WTC11 (cell line): ENCODE data around the gene AGFG2. TPM values are rescaled to one million over a fixed set of nuclear protein-coding genes. Genes with fewer than 3 reads are reported as not detected.

ENCODE experiments used
- ATAC-seq: fragments of 200-7000 bp; cut with Tn5 transposase; 2 replicates; pipeline ENCODE4 v1.10.0; 2021; ENCODE audit warnings: mild to moderate bottlenecking, moderate library complexity
- CTCF ChIA-PET: fragments of 300-600 bp; sonication (Branson Sonifier 250); formaldehyde crosslinking; loops from one replicate; lab custom pipeline; 2021; ENCODE audit warnings: antibody characterized with exemption; lab: Charles Lee
- POLR2A ChIA-PET: fragments of 350-600 bp; sonication (Branson Sonifier 250); formaldehyde crosslinking; loops from one replicate; lab custom pipeline; 2021; ENCODE audit warnings: antibody characterized with exemption; lab: Charles Lee
- DNase-seq: peaks from one replicate; pipeline ENCODE4 v3.0.0; 2021; ENCODE audit warnings: low spot score
- H3K27ac Mint-ChIP-seq: 2 replicates; pipeline ENCODE4 v1.8.0; 2021; ENCODE audit warnings: mixed read lengths
- H3K27me3 Mint-ChIP-seq: 2 replicates; pipeline ENCODE4 v1.8.0; 2021; ENCODE audit warnings: low read depth, mild to moderate bottlenecking, moderate library complexity, mixed read lengths
- H3K36me3 Mint-ChIP-seq: 2 replicates; pipeline ENCODE4 v1.8.0; 2021; ENCODE audit warnings: mixed read lengths
- H3K4me1 Mint-ChIP-seq: 2 replicates; pipeline ENCODE4 v1.8.0; 2022; ENCODE audit warnings: mixed read lengths
- H3K4me3 Mint-ChIP-seq: 2 replicates; pipeline ENCODE4 v1.8.0; 2021; ENCODE audit warnings: mild to moderate bottlenecking, moderate library complexity, mixed read lengths
- H3K9me3 Mint-ChIP-seq: 2 replicates; pipeline ENCODE4 v1.8.0; 2021; ENCODE audit warnings: mixed read lengths
- ELF4 ChIP-seq: sonication (generic); formaldehyde crosslinking; IDR thresholded peaks from 2 replicates; pipeline ENCODE4 v1.8.1; 2022; ENCODE audit warnings: low read depth, mild to moderate bottlenecking, moderate library complexity, missing genetic modification reagents
- ETV6 ChIP-seq: sonication (generic); formaldehyde crosslinking; IDR thresholded peaks from 2 replicates; pipeline ENCODE4 v1.8.1; 2022; ENCODE audit warnings: mild to moderate bottlenecking, missing genetic modification reagents
- FOXJ3 ChIP-seq: sonication (generic); formaldehyde crosslinking; IDR thresholded peaks from 2 replicates; pipeline ENCODE4 v1.9.0; 2021; ENCODE audit warnings: missing genetic modification reagents, mild to moderate bottlenecking, borderline replicate concordance
- HMGA2 ChIP-seq: fragments of 250-450 bp; sonication (Bioruptor Pico); IDR thresholded peaks from 2 replicates; pipeline ENCODE4 v1.4.0; 2021; ENCODE audit warnings: mild to moderate bottlenecking, moderate library complexity
- HMGXB4 ChIP-seq: sonication (generic); formaldehyde crosslinking; IDR thresholded peaks from 2 replicates; pipeline ENCODE4 v1.8.1; 2023; ENCODE audit warnings: mild to moderate bottlenecking, moderate library complexity, missing genetic modification reagents
- PREB ChIP-seq: sonication (generic); formaldehyde crosslinking; IDR thresholded peaks from 2 replicates; pipeline ENCODE4 v1.8.1; 2022; ENCODE audit warnings: mild to moderate bottlenecking, missing genetic modification reagents, moderate library complexity, borderline replicate concordance
- PRRX2 ChIP-seq: fragments of 250-450 bp; sonication (Bioruptor Pico); IDR thresholded peaks from 2 replicates; pipeline ENCODE4 v1.8.0; 2021; ENCODE audit warnings: mild to moderate bottlenecking
- STAT6 ChIP-seq: sonication (generic); formaldehyde crosslinking; conservative IDR thresholded peaks from 2 replicates; pipeline ENCODE4 v1.8.1; 2023; ENCODE audit warnings: mild to moderate bottlenecking, low read depth, missing genetic modification reagents, moderate library complexity
- ZBTB21 ChIP-seq: sonication (generic); formaldehyde crosslinking; IDR thresholded peaks from 2 replicates; pipeline ENCODE4 v1.8.1; 2023; ENCODE audit warnings: mild to moderate bottlenecking, missing genetic modification reagents, borderline replicate concordance
- ZNF263 ChIP-seq: sonication (generic); formaldehyde crosslinking; IDR thresholded peaks from 2 replicates; pipeline ENCODE4 v1.8.1; 2022; ENCODE audit warnings: low read depth, mild to moderate bottlenecking, moderate library complexity, missing genetic modification reagents
- total RNA-seq: library from RNA; stranded (reverse); gene quantifications from 3 replicates; pipeline ENCODE4 v1.2.3, GENCODE V29; 2021
- TF ChIP-seq, protein P1 (sequence below): sonication (generic); formaldehyde crosslinking; IDR thresholded peaks from 2 replicates; pipeline ENCODE4 v1.8.0; 2022; ENCODE audit warnings: missing genetic modification reagents
- TF ChIP-seq, protein P2 (sequence below): fragments of 250-450 bp; sonication (Bioruptor Pico); IDR thresholded peaks from 2 replicates; pipeline ENCODE4 v1.9.0; 2021; ENCODE audit warnings: moderate library complexity, mild to moderate bottlenecking, inconsistent platforms, borderline replicate concordance
- TF ChIP-seq, protein P3 (sequence below): fragments of 250-450 bp; sonication (Bioruptor Pico); IDR thresholded peaks from 2 replicates; pipeline ENCODE4 v1.8.0; 2021; ENCODE audit warnings: mild to moderate bottlenecking
- TF ChIP-seq, protein P4 (sequence below): sonication (generic); formaldehyde crosslinking; IDR thresholded peaks from 2 replicates; pipeline ENCODE4 v1.8.1; 2023; ENCODE audit warnings: mild to moderate bottlenecking, missing genetic modification reagents

The AGFG2 gene
- total RNA-seq, 1 experiment from 2014 or later: 6.4 TPM

DNA sequence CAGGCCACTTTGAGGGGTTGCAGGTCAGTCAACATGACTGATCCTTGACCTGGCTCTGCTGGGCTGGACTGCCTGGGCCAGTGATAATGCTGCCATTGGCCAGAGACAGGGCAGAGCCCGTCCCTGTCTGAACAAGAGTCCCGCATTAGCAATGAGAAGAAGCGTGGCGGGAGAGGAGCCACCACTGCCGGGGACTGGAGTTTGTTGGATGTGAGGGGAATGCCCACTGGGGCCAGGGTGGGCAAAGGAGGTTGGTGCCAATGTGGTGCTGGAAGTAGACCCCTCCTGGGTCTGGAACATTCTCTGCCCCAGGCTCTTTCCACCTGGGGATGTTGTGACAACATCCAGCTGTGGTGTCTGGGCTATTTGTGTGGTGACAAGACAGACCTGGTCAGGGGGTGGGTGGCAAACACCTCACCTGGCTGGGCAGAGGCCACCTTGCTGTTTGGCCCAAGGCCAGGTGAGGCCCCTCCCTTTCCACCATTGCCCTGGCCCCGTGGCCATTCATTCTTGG, 27.1 kb downstream of the AGFG2 start (continued):
- TF ChIP-seq, protein P1, sequence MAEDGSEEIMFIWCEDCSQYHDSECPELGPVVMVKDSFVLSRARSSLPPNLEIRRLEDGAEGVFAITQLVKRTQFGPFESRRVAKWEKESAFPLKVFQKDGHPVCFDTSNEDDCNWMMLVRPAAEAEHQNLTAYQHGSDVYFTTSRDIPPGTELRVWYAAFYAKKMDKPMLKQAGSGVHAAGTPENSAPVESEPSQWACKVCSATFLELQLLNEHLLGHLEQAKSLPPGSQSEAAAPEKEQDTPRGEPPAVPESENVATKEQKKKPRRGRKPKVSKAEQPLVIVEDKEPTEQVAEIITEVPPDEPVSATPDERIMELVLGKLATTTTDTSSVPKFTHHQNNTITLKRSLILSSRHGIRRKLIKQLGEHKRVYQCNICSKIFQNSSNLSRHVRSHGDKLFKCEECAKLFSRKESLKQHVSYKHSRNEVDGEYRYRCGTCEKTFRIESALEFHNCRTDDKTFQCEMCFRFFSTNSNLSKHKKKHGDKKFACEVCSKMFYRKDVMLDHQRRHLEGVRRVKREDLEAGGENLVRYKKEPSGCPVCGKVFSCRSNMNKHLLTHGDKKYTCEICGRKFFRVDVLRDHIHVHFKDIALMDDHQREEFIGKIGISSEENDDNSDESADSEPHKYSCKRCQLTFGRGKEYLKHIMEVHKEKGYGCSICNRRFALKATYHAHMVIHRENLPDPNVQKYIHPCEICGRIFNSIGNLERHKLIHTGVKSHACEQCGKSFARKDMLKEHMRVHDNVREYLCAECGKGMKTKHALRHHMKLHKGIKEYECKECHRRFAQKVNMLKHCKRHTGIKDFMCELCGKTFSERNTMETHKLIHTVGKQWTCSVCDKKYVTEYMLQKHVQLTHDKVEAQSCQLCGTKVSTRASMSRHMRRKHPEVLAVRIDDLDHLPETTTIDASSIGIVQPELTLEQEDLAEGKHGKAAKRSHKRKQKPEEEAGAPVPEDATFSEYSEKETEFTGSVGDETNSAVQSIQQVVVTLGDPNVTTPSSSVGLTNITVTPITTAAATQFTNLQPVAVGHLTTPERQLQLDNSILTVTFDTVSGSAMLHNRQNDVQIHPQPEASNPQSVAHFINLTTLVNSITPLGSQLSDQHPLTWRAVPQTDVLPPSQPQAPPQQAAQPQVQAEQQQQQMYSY (CRISPR knock-in tag): no peak
- TF ChIP-seq ZBTB21 (CRISPR knock-in tag): no peak

- Mint-ChIP-seq H3K9me3 (no peaks in the 10 kb centered on the region), H3K27ac (no peak overlapping the region), H3K36me3 (no peaks in the 10 kb centered on the region), H3K4me1 (peaks cover 42% of the 10 kb centered on the region), H3K27me3 (peaks cover 11% of the 10 kb centered on the region), H3K4me3 (no peak overlapping the region)
- POLR2A ChIA-PET: interaction anchor here (1.4 kb wide), 1 partner anchor 28 kb away, joined by 4 read pairs; the partner anchor contains the start of gene AGFG2
- TF ChIP-seq FOXJ3 (CRISPR knock-in tag) (no peak), PREB (CRISPR knock-in tag) (no peak)
- TF ChIP-seq, protein P2, sequence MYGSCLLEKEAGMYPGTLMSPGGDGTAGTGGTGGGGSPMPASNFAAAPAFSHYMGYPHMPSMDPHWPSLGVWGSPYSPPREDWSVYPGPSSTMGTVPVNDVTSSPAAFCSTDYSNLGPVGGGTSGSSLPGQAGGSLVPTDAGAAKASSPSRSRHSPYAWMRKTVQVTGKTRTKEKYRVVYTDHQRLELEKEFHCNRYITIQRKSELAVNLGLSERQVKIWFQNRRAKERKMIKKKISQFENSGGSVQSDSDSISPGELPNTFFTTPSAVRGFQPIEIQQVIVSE: no peak
- DNase-seq (no peak), ATAC-seq (no peak)
- CTCF ChIA-PET: interaction anchor here (1.2 to 2.5 kb wide), 4 partner anchors 19 to 101 kb away, joined by 5 to 14 read pairs (median 7); partner anchors contain the start of genes FBXO24, LRCH4 and PCOLCE
These were observed 28.2 kb downstream of the AGFG2 start for GRCh38 chr7:100567031-100567730.

DNA sequence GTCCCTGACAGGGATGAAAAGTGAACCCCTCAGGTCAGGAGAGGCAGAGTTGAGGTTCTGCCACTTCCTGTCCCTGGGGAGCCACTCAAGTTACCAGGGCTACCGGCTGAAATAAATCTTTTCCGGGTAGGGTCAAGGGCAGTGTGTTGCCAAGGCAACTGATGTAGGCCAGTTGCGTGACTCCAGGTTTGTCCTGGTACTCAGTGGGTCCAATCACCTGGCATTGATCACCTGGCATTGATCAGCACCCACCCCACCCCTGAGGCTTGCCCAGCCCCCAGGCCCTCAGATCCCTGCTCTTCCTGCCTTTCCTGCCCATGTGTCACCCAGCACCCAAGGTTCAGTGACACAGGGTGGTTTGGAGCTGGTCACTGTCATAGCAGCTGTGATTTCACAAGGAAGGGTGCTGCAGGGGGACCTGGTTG, 28.8 kb downstream of the AGFG2 start:
- no peak overlapping the region for H3K4me3 Mint-ChIP-seq
- no peaks in the 10 kb centered on the region for H3K36me3 Mint-ChIP-seq
- TF ChIP-seq, protein P3, sequence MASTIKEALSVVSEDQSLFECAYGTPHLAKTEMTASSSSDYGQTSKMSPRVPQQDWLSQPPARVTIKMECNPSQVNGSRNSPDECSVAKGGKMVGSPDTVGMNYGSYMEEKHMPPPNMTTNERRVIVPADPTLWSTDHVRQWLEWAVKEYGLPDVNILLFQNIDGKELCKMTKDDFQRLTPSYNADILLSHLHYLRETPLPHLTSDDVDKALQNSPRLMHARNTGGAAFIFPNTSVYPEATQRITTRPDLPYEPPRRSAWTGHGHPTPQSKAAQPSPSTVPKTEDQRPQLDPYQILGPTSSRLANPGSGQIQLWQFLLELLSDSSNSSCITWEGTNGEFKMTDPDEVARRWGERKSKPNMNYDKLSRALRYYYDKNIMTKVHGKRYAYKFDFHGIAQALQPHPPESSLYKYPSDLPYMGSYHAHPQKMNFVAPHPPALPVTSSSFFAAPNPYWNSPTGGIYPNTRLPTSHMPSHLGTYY: no peak
- no peak for TF ChIP-seq ETV6 (CRISPR knock-in tag)
- no peak for TF ChIP-seq STAT6 (CRISPR knock-in tag)
- no peak for TF ChIP-seq HMGXB4
- TF ChIP-seq HMGA2: no peak
- TF ChIP-seq PRRX2 (CRISPR knock-in tag): no peak
- no peak for TF ChIP-seq ZNF263 (CRISPR knock-in tag)
- TF ChIP-seq, protein P4, sequence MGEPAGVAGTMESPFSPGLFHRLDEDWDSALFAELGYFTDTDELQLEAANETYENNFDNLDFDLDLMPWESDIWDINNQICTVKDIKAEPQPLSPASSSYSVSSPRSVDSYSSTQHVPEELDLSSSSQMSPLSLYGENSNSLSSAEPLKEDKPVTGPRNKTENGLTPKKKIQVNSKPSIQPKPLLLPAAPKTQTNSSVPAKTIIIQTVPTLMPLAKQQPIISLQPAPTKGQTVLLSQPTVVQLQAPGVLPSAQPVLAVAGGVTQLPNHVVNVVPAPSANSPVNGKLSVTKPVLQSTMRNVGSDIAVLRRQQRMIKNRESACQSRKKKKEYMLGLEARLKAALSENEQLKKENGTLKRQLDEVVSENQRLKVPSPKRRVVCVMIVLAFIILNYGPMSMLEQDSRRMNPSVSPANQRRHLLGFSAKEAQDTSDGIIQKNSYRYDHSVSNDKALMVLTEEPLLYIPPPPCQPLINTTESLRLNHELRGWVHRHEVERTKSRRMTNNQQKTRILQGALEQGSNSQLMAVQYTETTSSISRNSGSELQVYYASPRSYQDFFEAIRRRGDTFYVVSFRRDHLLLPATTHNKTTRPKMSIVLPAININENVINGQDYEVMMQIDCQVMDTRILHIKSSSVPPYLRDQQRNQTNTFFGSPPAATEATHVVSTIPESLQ (CRISPR knock-in tag): no peak
- TF ChIP-seq ELF4 (CRISPR knock-in tag): no peak

More for the DNA sequence above, 28.8 kb downstream of the AGFG2 start:
- H3K27ac Mint-ChIP-seq: no peak overlapping the region
- H3K4me1 Mint-ChIP-seq: peaks cover 46% of the 10 kb centered on the region
- ChIA-PET POLR2A (interaction anchor here (1.4 kb wide), 1 partner anchor 29 kb away, joined by 4 read pairs; the partner anchor contains the start of gene AGFG2), CTCF (interaction anchor here (1.2 to 2.5 kb wide), 3 partner anchors 18 to 102 kb away, joined by 6 to 14 read pairs (median 8); partner anchors contain the start of genes FBXO24 and LRCH4)
- ATAC-seq (no peak), DNase-seq (no peak)
- no peaks in the 10 kb centered on the region for H3K9me3 Mint-ChIP-seq
- H3K27me3 Mint-ChIP-seq: peaks cover 11% of the 10 kb centered on the region
